DOHH2 (cell line): ENCODE data around the gene FOXRED2.

Source experiments
- H3F3A ChIP-seq: fragments of 200-600 bp; sonication (generic), shearing (Covaris generic); 2 replicates; pipeline ENCODE4 v1.6.0; 2016; ENCODE audit warnings: antibody characterized with exemption, mild to moderate bottlenecking; ENCODE audit not compliant: control insufficient read depth, insufficient read depth
- H3K27ac ChIP-seq: fragments of 200-600 bp; sonication (generic); 2 replicates; pipeline ENCODE4 v1.5.1; 2014; ENCODE audit warnings: low read depth, mild to moderate bottlenecking, low read length, moderate library complexity
- H3K27me3 ChIP-seq: fragments of 200-600 bp; sonication (generic); 2 replicates; pipeline ENCODE4 v1.6.1; 2014; ENCODE audit warnings: mild to moderate bottlenecking, low read length, mixed read lengths; ENCODE audit not compliant: control insufficient read depth
- H3K36me3 ChIP-seq: fragments of 200-600 bp; sonication (generic); 2 replicates; pipeline ENCODE4 v1.6.1; 2014; ENCODE audit warnings: mild to moderate bottlenecking, low read length, moderate library complexity, mixed read lengths; ENCODE audit not compliant: control insufficient read depth
- H3K4me1 ChIP-seq: fragments of 200-600 bp; sonication (generic); 2 replicates; pipeline ENCODE4 v1.6.1; 2014; ENCODE audit warnings: mild to moderate bottlenecking, low read length, mixed read lengths; ENCODE audit not compliant: control insufficient read depth
- H3K4me2 ChIP-seq: fragments of 200-600 bp; sonication (generic); 2 replicates; pipeline ENCODE4 v1.6.0; 2014; ENCODE audit warnings: mild to moderate bottlenecking, low read length, moderate library complexity
- H3K4me3 ChIP-seq: fragments of 200-600 bp; sonication (generic); 2 replicates; pipeline ENCODE4 v1.5.1; 2014; ENCODE audit warnings: mild to moderate bottlenecking, low read length, mixed read lengths
- H3K79me2 ChIP-seq: fragments of 200-600 bp; sonication (generic); 2 replicates; pipeline ENCODE4 v1.6.1; 2014; ENCODE audit warnings: mild to moderate bottlenecking, low read length, mixed read lengths; ENCODE audit not compliant: control insufficient read depth
- H3K9me2 ChIP-seq: fragments of 200-600 bp; sonication (generic); replicated peaks from 2 replicates; pipeline ENCODE4 v1.6.1; 2014; ENCODE audit warnings: mild to moderate bottlenecking, low read length, mixed read lengths; ENCODE audit not compliant: control insufficient read depth
- H3K9me3 ChIP-seq: fragments of 200-600 bp; sonication (generic); 2 replicates; pipeline ENCODE4 v1.6.1; 2014; ENCODE audit warnings: antibody characterized with exemption, low read length, mixed read lengths; ENCODE audit not compliant: control insufficient read depth, insufficient read depth
- H4K20me1 ChIP-seq: fragments of 200-600 bp; sonication (generic); 2 replicates; pipeline ENCODE4 v1.6.0; 2014; ENCODE audit warnings: low read depth, mild to moderate bottlenecking, antibody characterized with exemption, low read length, moderate library complexity; ENCODE audit not compliant: control insufficient read depth, insufficient read depth
- CTCF ChIP-seq: fragments of 200-600 bp; sonication (generic); IDR thresholded peaks from one replicate; pipeline ENCODE4 v1.5.1; 2014; ENCODE audit warnings: antibody characterized with exemption, mild to moderate bottlenecking, low read depth, low read length; ENCODE audit not compliant: poor library complexity, severe bottlenecking
- EZH2phosphoT487 ChIP-seq: fragments of 200-600 bp; sonication (generic); IDR thresholded peaks from 2 replicates; pipeline ENCODE4 v1.6.1; 2017; ENCODE audit warnings: borderline replicate concordance, mild to moderate bottlenecking, antibody characterized with exemption, low read length, moderate library complexity, mixed read lengths

Gene FOXRED2

GRCh38 chr22:36481393-36482168 lies 25.3 kb downstream of the FOXRED2 start, which contains the start of gene TXN2:
TXN2 (minus strand) TSS chr22:36481640; CDS start chr22:36480837, 803 bp downstream.
- Histone ChIP-seq H3K9me2 (no peaks in the 10 kb centered on the region), H3K79me2 (peaks cover 32% of the 10 kb centered on the region), H3K27me3 (no peaks in the 10 kb centered on the region), H3K9me3 (no peaks in the 10 kb centered on the region), H3F3A (peaks cover 13% of the 10 kb centered on the region), H4K20me1 (no peaks in the 10 kb centered on the region), H3K27ac (peak within 1 kb of the TSS; percentile 91), H3K4me3 (peak within 1 kb of the TSS; percentile 88), H3K4me2 (peak within 1 kb of the TSS; percentile 74), H3K4me1 (peaks cover 18% of the 10 kb centered on the region), H3K36me3 (peaks cover 47% of the 10 kb centered on the region)
- TF ChIP-seq CTCF = no peak
- no peak for TF ChIP-seq EZH2phosphoT487

GRCh38 chr22:36480941-36481392 lies 25.9 kb downstream of the FOXRED2 start:
- Histone ChIP-seq H3K4me1 (peaks cover 18% of the 10 kb centered on the region), H3K36me3 (peaks cover 47% of the 10 kb centered on the region), H3K27me3 (no peaks in the 10 kb centered on the region), H3K27ac (peak overlapping the region; percentile 91), H3K79me2 (peaks cover 32% of the 10 kb centered on the region), H3K4me2 (peak overlapping the region; percentile 74), H4K20me1 (no peaks in the 10 kb centered on the region), H3F3A (peaks cover 13% of the 10 kb centered on the region), H3K4me3 (peak overlapping the region; percentile 88), H3K9me3 (no peaks in the 10 kb centered on the region), H3K9me2 (no peaks in the 10 kb centered on the region)
- TF ChIP-seq CTCF (no peak), EZH2phosphoT487 (no peak)

- Histone ChIP-seq H3K36me3 (peaks cover 66% of the 10 kb centered on the region), H3K79me2 (peaks cover 32% of the 10 kb centered on the region), H3K4me2 (no peak overlapping the region), H3K4me1 (peaks cover 18% of the 10 kb centered on the region), H4K20me1 (no peaks in the 10 kb centered on the region), H3K9me3 (no peaks in the 10 kb centered on the region), H3K4me3 (no peak overlapping the region), H3F3A (peaks cover 6% of the 10 kb centered on the region; the same call in 1 of the 2 replicates), H3K27me3 (no peaks in the 10 kb centered on the region), H3K9me2 (no peaks in the 10 kb centered on the region), H3K27ac (no peak overlapping the region)
- no peak for TF ChIP-seq CTCF
- no peak for TF ChIP-seq EZH2phosphoT487
These were observed 27.9 kb downstream of the FOXRED2 start for GRCh38 chr22:36478966-36479365.
